Liver (tissue), 3 donors: ENCODE data around the gene VOPP1.

ENCODE experiments used
- TF ChIP-seq, protein P1 (sequence below): IDR thresholded peaks from 2 replicates; pipeline ENCODE4 v1.6.1; 2016; ENCODE audit warnings: antibody characterized with exemption
- TF ChIP-seq, protein P2 (sequence below): fragments of 150-350 bp; IDR thresholded peaks from 2 replicates; pipeline ENCODE4 v1.5.1; 2017; ENCODE audit warnings: improper control_type of control experiment, low read depth, low read length; ENCODE audit not compliant: missing input control
- TF ChIP-seq, protein P3 (sequence below): IDR thresholded peaks from 2 replicates; pipeline ENCODE4 v1.6.1; 2016; ENCODE audit warnings: antibody characterized with exemption
- donor health status: healthy.
- donor health status: healthy.

GRCh38 chr7:55504967-55505658, 67.2 kb downstream of the VOPP1 start:
- TF ChIP-seq, protein P1, sequence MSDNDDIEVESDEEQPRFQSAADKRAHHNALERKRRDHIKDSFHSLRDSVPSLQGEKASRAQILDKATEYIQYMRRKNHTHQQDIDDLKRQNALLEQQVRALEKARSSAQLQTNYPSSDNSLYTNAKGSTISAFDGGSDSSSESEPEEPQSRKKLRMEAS, result no peak
- TF ChIP-seq, protein P2, sequence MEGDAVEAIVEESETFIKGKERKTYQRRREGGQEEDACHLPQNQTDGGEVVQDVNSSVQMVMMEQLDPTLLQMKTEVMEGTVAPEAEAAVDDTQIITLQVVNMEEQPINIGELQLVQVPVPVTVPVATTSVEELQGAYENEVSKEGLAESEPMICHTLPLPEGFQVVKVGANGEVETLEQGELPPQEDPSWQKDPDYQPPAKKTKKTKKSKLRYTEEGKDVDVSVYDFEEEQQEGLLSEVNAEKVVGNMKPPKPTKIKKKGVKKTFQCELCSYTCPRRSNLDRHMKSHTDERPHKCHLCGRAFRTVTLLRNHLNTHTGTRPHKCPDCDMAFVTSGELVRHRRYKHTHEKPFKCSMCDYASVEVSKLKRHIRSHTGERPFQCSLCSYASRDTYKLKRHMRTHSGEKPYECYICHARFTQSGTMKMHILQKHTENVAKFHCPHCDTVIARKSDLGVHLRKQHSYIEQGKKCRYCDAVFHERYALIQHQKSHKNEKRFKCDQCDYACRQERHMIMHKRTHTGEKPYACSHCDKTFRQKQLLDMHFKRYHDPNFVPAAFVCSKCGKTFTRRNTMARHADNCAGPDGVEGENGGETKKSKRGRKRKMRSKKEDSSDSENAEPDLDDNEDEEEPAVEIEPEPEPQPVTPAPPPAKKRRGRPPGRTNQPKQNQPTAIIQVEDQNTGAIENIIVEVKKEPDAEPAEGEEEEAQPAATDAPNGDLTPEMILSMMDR, result no peak
- TF ChIP-seq, protein P3, sequence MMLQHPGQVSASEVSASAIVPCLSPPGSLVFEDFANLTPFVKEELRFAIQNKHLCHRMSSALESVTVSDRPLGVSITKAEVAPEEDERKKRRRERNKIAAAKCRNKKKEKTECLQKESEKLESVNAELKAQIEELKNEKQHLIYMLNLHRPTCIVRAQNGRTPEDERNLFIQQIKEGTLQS, result no peak
